SK-N-MC (cell line): Measurements from ENCODE around the gene MGAT5.

Source experiments
- EZH2 ChIP-seq: fragments of 200-600 bp; sonication (generic); IDR thresholded peaks from one replicate; pipeline ENCODE4 v1.6.1; 2017; ENCODE audit warnings: antibody characterized with exemption
- FOXP2 ChIP-seq: optimal IDR thresholded peaks from 2 replicates; pipeline ENCODE3; 2011; ENCODE audit warnings: mild to moderate bottlenecking, moderate library complexity; ENCODE audit not compliant: insufficient read depth; ENCODE audit errors: extremely low read length, control extremely low read depth
- POLR2AphosphoS5 ChIP-seq: IDR thresholded peaks from 2 replicates; pipeline ENCODE4 v1.6.1; 2012; ENCODE audit warnings: mild to moderate bottlenecking, low read depth, low read length, borderline replicate concordance

DNA sequence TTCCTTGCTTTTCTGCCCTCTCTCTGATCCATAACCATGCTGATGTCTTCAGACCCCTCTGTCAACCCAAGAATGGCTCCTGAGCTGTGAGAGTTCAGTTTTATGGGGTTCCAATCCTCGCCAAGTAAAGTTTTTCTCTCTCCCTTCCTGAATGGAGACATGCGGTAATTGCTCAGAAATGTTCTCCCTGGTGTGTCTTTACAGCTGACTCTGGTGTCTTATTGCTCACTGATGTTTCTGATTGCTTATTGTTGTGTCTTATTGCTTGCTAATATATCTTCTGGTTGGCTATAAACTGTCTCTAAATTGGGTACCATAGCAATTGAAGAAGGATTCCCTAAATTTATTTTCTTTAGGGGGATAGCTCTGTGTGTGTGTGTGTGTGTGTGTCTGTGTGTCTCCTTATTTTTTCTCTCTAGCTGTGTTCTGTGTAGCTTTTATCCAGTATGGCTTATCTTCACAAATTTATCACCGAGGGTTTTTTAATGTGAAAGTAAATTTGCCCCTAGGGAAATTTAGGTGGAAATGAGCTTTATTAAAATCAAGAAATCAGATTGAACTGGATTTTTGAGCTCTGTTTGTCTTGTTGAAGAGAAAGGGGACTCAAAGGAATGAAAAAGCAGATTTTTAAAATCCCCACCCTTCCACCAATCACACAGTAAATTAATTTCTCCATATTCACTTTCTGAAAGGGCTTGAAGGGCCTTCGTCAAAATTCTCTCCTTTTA, 19.5 kb downstream of the MGAT5 start:
- TF ChIP-seq POLR2AphosphoS5, result no peak
- no peak for TF ChIP-seq EZH2
- TF ChIP-seq FOXP2, result no peak
